Spleen (tissue), 11 donors: ENCODE measurements around the gene AKNA. TPM values are rescaled to one million over a fixed set of nuclear protein-coding genes. Genes with fewer than 3 reads are reported as not detected.
A peak's percentile ranks its signal among the peaks of the same experiment; 100 is the strongest.

Experiments
- DNase-seq: peaks from one replicate; pipeline ENCODE4 v3.0.0-alpha.2; 2020
- H3K27ac ChIP-seq, 8 donors: fragments of 200-600 bp; sonication (generic) in 7 of 8; 1 replicate in 4 of 8; 2 replicates in 4 of 8; pipeline versions ENCODE4 v1.5.0 to v1.8.0; 2016 to 2021; ENCODE audit warnings: inconsistent platforms in 4 of 8, mild to moderate bottlenecking in 4 of 8, moderate library complexity in 1 of 8
- H3K27me3 ChIP-seq, 7 donors: fragments of 200-600 bp; sonication (generic) in 6 of 7; replicated peaks in 1 of 7; 1 replicate in 4 of 7; 2 replicates in 3 of 7; pipeline versions ENCODE4 v1.5.0 to v1.8.0; 2016 to 2021; ENCODE audit warnings: inconsistent platforms in 3 of 7, mild to moderate bottlenecking in 1 of 7
- H3K36me3 ChIP-seq, 6 donors: fragments of 200-600 bp; sonication (generic) in 5 of 6; 1 replicate in 4 of 6; 2 replicates in 2 of 6; pipeline versions ENCODE4 v1.5.0 to v1.8.0; 2016 to 2021; ENCODE audit warnings: inconsistent platforms in 2 of 6
- H3K4me1 ChIP-seq, 6 donors: fragments of 200-600 bp; sonication (generic) in 5 of 6; 1 replicate in 3 of 6; 2 replicates in 3 of 6; pipeline versions ENCODE4 v1.5.0 to v1.8.0; 2016 to 2021; ENCODE audit warnings: inconsistent platforms in 3 of 6
- H3K4me3 ChIP-seq, 8 donors: fragments of 200-600 bp; sonication (generic) in 7 of 8; 1 replicate in 4 of 8; 2 replicates in 4 of 8; pipeline versions ENCODE4 v1.5.0 to v1.8.0; 2016 to 2021; ENCODE audit warnings: inconsistent platforms in 4 of 8, mild to moderate bottlenecking in 4 of 8, moderate library complexity in 2 of 8
- H3K9me3 ChIP-seq, 8 donors: fragments of 200-600 bp; sonication (generic) in 7 of 8; 1 replicate in 4 of 8; 2 replicates in 4 of 8; pipeline versions ENCODE4 v1.5.0 to v1.8.0; 2016 to 2021; ENCODE audit warnings: inconsistent platforms in 4 of 8
- POLR2A ChIP-seq, 3 donors: fragments of 450-650 bp; IDR thresholded peaks; one replicate each; pipeline ENCODE4 v1.5.1; 2017; ENCODE audit warnings: antibody characterized with exemption in 3 of 3, mild to moderate bottlenecking in 1 of 3
- POLR2AphosphoS5 ChIP-seq, 3 donors: sonication (generic); formaldehyde crosslinking; IDR thresholded peaks; one replicate each; pipeline ENCODE4 v1.5.1; 2017; ENCODE audit warnings: antibody characterized with exemption in 3 of 3
- WGBS, 5 donors: extraction: QIAGEN DNeasy Blood & Tissue Kit in 3 of 5; methylation state at CpG; one replicate each; pipeline versions ENCODE4 v1.1.5 to v1.1.7; 2013 to 2018; 5-methylcytosine and 5-hydroxymethylcytosine counted together
- intact Hi-C: fragments of 100-400 bp; cut with DNase I; formaldehyde crosslinking; loops from one replicate; pipeline ENCODE4 v1.15.0; 2023; ENCODE audit warnings: low total_unique reads
- polyA plus RNA-seq, 3 donors: library from polyadenylated mRNA; stranded (reverse); fragments of 200-250 nt; gene quantifications; one replicate each; pipeline ENCODE4 v1.2.1, GENCODE V29; 2013
- total RNA-seq, 7 donors: library from RNA; depleted of rRNA in 3 of 7; stranded (reverse); fragments of >200 nt in 3 of 7; fragmentation: NEBNext Ultra II Directional in 4 of 7; extraction: Animal tissue kit (Norgen Biotek cat#: 25700) in 4 of 7; gene quantifications; one replicate each; pipeline versions ENCODE4 v1.1.0 to v1.2.1, GENCODE V29; 2016 to 2021
- TF ChIP-seq, protein P1 (sequence below), 11 experiments: fragments of 200-600 bp in 7 of 11; fragments of 450-650 bp in 4 of 11; sonication (generic) in 4 of 11; IDR thresholded peaks in 8 of 11; conservative IDR thresholded peaks in 3 of 11; 1 replicate in 7 of 11; 2 replicates in 4 of 11; pipeline versions ENCODE4 v1.4.0 to v1.8.0; 2016 to 2021; ENCODE audit warnings: antibody characterized with exemption in 11 of 11, inconsistent platforms in 4 of 11, mild to moderate bottlenecking in 1 of 11
- donor health status: healthy with polysubstance abuse.
- donor health status: DM: no; HTN: no; CAD: no; lungs with moderate emphysema.
- donor health status: DM: no; HTN: no; CAD: no.
- donor health status: Bipolar disorder and iron deficiency.
- donor health status: healthy.
- donor health status: DM: no; HTN: no; CAD: no.
- donor health status: DM: yes; HTN: yes; CAD: no.

The AKNA gene
- total and polyA plus RNA-seq, 10 donors = 92.9 to 324 (median 216) TPM

GRCh38 chr9:114375386-114376175, 12.2 kb downstream of the AKNA start:
- Histone ChIP-seq H3K4me3 (peak overlapping the region in 1 of 8 donors; percentile 64), H3K27me3 (no peaks in the 10 kb centered on the region), H3K36me3 (peaks cover 4 to 100% (median 48%) of the 10 kb centered on the region in 6 donors), H3K27ac (peak overlapping the region in 7 of 8 donors; percentile 86 to 99 (median 96)), H3K9me3 (no peaks in the 10 kb centered on the region), H3K4me1 (peaks cover 58 to 100% (median 96%) of the 10 kb centered on the region in 6 donors)
- TF ChIP-seq POLR2AphosphoS5 (IDR thresholded peaks at IDR 0.05) (no peak), POLR2A (IDR thresholded peaks at IDR 0.05) (no peak)
- TF ChIP-seq, protein P1, sequence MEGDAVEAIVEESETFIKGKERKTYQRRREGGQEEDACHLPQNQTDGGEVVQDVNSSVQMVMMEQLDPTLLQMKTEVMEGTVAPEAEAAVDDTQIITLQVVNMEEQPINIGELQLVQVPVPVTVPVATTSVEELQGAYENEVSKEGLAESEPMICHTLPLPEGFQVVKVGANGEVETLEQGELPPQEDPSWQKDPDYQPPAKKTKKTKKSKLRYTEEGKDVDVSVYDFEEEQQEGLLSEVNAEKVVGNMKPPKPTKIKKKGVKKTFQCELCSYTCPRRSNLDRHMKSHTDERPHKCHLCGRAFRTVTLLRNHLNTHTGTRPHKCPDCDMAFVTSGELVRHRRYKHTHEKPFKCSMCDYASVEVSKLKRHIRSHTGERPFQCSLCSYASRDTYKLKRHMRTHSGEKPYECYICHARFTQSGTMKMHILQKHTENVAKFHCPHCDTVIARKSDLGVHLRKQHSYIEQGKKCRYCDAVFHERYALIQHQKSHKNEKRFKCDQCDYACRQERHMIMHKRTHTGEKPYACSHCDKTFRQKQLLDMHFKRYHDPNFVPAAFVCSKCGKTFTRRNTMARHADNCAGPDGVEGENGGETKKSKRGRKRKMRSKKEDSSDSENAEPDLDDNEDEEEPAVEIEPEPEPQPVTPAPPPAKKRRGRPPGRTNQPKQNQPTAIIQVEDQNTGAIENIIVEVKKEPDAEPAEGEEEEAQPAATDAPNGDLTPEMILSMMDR (IDR thresholded peaks at IDR 0.05 in 8 of 11, conservative IDR thresholded peaks at IDR 0.05 in 3 of 11) = no peak
- DNase-seq = peak; percentile 79
- 76 to 80% (median 78%) methylated on average over 9 of the region's 9 CpGs for WGBS, 5 donors
- intact Hi-C loops = no loop called here

- no peaks in the 10 kb centered on the region for H3K9me3 ChIP-seq
- TF ChIP-seq, protein P1 (IDR thresholded peaks at IDR 0.05 in 8 of 11, conservative IDR thresholded peaks at IDR 0.05 in 3 of 11) = no peak
- no peak for TF ChIP-seq POLR2AphosphoS5 (IDR thresholded peaks at IDR 0.05)
- no peak for TF ChIP-seq POLR2A (IDR thresholded peaks at IDR 0.05)
- no peaks in the 10 kb centered on the region for H3K27me3 ChIP-seq
- H3K4me1 ChIP-seq = peaks cover 65 to 100% (median 96%) of the 10 kb centered on the region in 6 donors
- DNase-seq = no peak
- WGBS, 5 donors = 54 to 63% (median 61%) methylated on average over 9 of the region's 9 CpGs
- peak overlapping the region; percentile 58 to 99 (median 94) for H3K27ac ChIP-seq
- H3K36me3 ChIP-seq = peaks cover 4 to 100% (median 45%) of the 10 kb centered on the region in 6 donors
- peak overlapping the region in 1 of 8 donors; percentile 64 for H3K4me3 ChIP-seq
- intact Hi-C loops = no loop called here
Observed at GRCh38 chr9:114374936-114375335, 12.8 kb downstream of the AKNA start.

DNA sequence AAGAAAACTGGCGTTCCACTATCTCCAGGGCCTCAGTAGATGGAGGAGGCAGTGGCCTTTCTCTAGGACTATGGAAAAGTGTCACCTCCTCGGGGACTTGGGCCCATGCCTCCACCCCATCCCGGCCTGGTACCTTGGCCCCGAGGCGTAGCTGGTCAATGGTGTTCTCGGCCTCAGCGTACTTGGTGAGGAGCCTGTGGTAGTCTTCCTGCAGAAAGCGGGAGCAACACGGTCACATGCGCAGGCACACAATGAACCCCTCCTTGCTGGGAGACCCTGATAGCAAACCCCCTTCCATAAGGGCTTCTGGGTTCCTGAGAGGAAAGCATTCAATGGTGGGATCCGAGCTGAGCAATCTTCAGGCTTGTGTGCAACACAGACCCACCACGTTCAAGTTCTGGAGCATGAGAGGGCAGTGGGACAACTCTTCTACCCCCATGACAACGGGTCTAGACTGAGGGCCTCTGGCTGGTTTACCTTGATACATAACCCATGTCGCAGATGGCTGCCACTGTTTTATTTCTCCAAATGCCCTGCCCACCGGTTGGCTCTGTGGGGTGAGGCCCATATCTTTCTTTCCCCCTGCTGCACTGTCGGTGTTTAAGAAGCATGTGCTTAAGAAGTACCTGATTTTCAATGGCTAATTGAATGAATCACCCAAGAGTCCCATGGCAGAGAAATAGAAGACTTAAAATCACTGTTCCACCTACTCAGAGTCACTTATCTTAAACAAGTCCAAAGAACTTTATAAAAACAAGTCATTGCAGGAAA, 13.6 kb downstream of the AKNA start:
- H3K27me3 ChIP-seq = no peaks in the 10 kb centered on the region
- H3K9me3 ChIP-seq = no peaks in the 10 kb centered on the region
- H3K4me3 ChIP-seq = peak overlapping the region in 1 of 8 donors; percentile 64
- intact Hi-C loops = no loop called here
- 72 to 84% (median 81%) methylated on average over 11 to 16 of the region's 16 CpGs for WGBS, 5 donors
- peaks cover 60 to 100% (median 96%) of the 10 kb centered on the region in 6 donors for H3K4me1 ChIP-seq
- peaks cover under 1 to 100% (median 44%) of the 10 kb centered on the region in 6 donors for H3K36me3 ChIP-seq
- peak overlapping the region; percentile 58 to 99 (median 94) for H3K27ac ChIP-seq
- DNase-seq = peak; percentile 83
- TF ChIP-seq POLR2A (IDR thresholded peaks at IDR 0.05) (no peak), POLR2AphosphoS5 (IDR thresholded peaks at IDR 0.05) (peak; percentile 33 to 58 (median 51))
- TF ChIP-seq, protein P1 (IDR thresholded peaks at IDR 0.05 in 8 of 11, conservative IDR thresholded peaks at IDR 0.05 in 3 of 11) = no peak
